ENCODE results near the gene NAPSA. TPM values are rescaled to one million over a fixed set of nuclear protein-coding genes. Genes with fewer than 3 reads are reported as not detected.

Gene NAPSA
- total and polyA plus RNA-seq, 8 donors = 21.2 to 3,296 (median 39.3) TPM

DNA sequence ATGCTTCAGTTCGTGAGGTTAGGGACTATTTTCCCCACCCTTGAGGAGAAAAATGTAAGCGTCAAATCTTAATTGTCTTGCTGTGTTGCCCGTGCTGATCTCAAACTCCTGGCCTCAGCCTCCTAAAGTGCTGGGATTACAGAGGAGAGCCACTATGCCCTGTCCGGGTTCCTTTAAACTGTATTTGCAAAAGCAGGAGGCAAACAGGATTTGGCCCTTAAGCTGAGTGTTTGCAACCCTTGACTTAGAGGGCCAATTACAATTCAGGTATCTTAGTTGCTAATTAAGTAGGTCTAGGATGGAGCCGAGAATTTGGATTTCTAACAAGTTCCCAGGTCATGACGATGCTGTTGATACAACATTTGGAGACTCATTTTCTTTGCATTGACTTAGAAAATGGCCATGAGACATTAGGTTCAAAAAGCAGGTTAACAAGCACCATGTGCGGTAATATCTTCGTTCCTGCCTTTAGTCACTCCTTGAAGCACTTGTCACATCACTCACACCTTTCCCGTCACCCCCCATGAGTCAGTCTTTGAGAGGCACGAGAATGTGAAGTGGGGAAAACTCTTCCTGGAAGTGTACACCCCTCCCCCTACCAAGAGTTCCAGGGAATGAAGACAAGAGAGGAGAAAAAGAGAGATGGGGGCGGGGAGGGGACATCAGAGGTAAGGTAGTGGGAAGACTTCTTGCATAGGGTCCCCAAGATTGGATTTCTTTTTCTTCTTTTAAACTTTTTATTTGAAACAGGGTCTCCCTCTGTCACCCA is 2.6 kb downstream of the NAPSA start:
- Histone ChIP-seq H3K27ac (peak overlapping the region; percentile 72 to 84), H3K4me1 (peaks cover 0 to 16% of the 10 kb centered on the region in 2 donors), H3K4me3 (peak overlapping the region; percentile 11 to 36), H3K36me3 (peaks cover 0 to 16% of the 10 kb centered on the region in 2 donors), H3K27me3 (peaks cover 0 to 1% of the 10 kb centered on the region in 2 donors), H3K9me3 (no peaks in the 10 kb centered on the region)
- no peak for TF ChIP-seq CTCF (IDR thresholded peaks at IDR 0.05)
- ATAC-seq (peak; percentile 34), DNase-seq (peak in 1 of 4 donors; percentile 52)
- intact Hi-C loops (cut with DNase I) = loop anchor here in 1 of 2 donors (10.0 kb wide), 2 partner anchors 52 to 422 kb away; partner anchors contain the start of gene SPIB

DNA sequence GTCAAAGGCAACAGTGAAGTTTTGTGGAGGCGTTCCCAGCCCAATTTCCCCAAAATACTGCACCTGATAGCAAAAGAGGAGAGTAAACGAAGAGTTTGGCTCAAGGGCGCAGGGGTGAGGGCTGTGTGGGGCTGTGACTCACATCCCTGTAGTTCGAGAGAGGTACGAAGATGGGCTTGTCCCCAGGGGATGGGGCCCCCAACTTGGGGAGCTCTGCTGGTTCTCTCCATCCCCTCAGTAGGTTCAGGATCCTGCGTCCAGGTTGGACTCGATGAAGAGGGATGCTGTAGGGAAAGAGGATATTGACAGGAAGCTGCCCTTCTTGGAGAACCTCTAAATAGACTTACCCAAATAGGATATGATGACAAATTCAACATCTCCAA is 3.4 kb downstream of the NAPSA start:
- peak overlapping the region; percentile 11 to 36 for H3K4me3 ChIP-seq
- intact Hi-C loops (cut with DNase I) = loop anchor here in 1 of 2 donors (10.0 kb wide), 2 partner anchors 53 to 423 kb away; partner anchors contain the start of gene SPIB
- ATAC-seq (no peak), DNase-seq (no peak)
- TF ChIP-seq CTCF (IDR thresholded peaks at IDR 0.05) = no peak
- H3K9me3 ChIP-seq = no peaks in the 10 kb centered on the region
- peaks cover 0 to 6% of the 10 kb centered on the region in 2 donors for H3K27me3 ChIP-seq
- peak overlapping the region; percentile 59 to 84 for H3K27ac ChIP-seq
- H3K36me3 ChIP-seq = peaks cover 0 to 16% of the 10 kb centered on the region in 2 donors
- H3K4me1 ChIP-seq = peaks cover 0 to 24% of the 10 kb centered on the region in 2 donors

DNA sequence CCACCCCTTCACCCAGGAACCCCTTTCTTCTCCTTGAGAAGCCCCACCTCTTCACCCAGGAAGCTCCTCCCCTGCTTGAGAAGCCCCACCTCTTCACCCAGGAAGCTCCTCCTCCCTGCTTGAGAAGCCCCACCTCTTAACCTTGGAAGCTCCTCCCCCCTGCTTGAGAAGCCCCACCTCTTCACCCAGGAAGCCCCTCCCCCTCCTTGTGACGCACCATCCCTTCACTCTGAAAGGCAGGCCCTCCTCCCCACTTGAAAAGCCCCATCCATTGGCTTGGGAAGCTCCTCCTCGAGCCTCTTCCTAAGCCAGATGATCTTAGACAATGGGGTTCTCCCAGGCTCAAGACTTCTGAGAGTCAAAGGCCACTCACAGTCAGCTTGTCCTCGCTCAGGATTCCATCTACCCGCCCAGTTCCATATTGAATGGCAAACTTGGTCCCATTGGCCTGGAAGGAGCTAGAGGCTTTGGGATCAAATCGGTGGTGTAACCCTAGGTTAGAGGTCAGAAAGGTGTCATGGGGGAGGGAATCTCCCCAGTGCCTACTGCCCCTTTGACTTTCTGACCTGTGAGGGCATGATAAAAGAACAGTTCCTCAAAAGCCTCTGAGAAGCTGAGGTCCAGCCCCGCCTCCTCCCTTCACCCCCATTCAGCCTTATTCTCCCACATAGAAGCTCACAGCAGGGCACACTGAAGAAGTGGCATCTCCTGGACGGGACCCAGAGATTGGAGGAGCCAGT is 4.0 kb downstream of the NAPSA start:
- peaks cover 0 to 6% of the 10 kb centered on the region in 2 donors for H3K27me3 ChIP-seq
- H3K36me3 ChIP-seq = peaks cover 0 to 16% of the 10 kb centered on the region in 2 donors
- intact Hi-C loops (cut with DNase I) = loop anchor here in 1 of 2 donors (10.0 kb wide), 2 partner anchors 53 to 423 kb away; partner anchors contain the start of gene SPIB
- no peaks in the 10 kb centered on the region for H3K9me3 ChIP-seq
- H3K4me1 ChIP-seq = peaks cover 0 to 24% of the 10 kb centered on the region in 2 donors
- peak overlapping the region in 1 of 2 donors; percentile 36 for H3K4me3 ChIP-seq
- no peak for TF ChIP-seq CTCF (IDR thresholded peaks at IDR 0.05)
- H3K27ac ChIP-seq = peak overlapping the region; percentile 59 to 84
- DNase-seq = no peak
- ATAC-seq = peak; percentile 10

- Histone ChIP-seq H3K4me1 (peaks cover 0 to 24% of the 10 kb centered on the region in 2 donors), H3K27me3 (peaks cover 0 to 6% of the 10 kb centered on the region in 2 donors), H3K9me3 (no peaks in the 10 kb centered on the region), H3K27ac (peak overlapping the region in 1 of 2 donors; percentile 3), H3K36me3 (peaks cover 0 to 16% of the 10 kb centered on the region in 2 donors), H3K4me3 (no peak overlapping the region)
- intact Hi-C loops (cut with DNase I) = no loop called here
- ATAC-seq (no peak), DNase-seq (peak in 1 of 4 donors; percentile 32)
- TF ChIP-seq CTCF (IDR thresholded peaks at IDR 0.05) = no peak
Measured at GRCh38 chr19:50359328-50359818, 6.1 kb downstream of the NAPSA start.

Data from left lung (tissue), 10 donors.